Measurements from ENCODE around the gene RHOA. TPM values are rescaled to one million over a fixed set of nuclear protein-coding genes. Genes with fewer than 3 reads are reported as not detected.
"Not testable (repeated sequence)": the region's sequence is repeated elsewhere in the genome, so short reads cannot be mapped to it uniquely, and the experiment has no call there.

The RHOA gene
- total RNA-seq, 2 donors from 2014 or later = 524 to 630 TPM

GRCh38 chr3:49411535-49411967 is 225 bp downstream of the RHOA start:
- peak overlapping the region; percentile 98 for H3K4me3 ChIP-seq
- peak overlapping the region; percentile 98 for H3K27ac ChIP-seq
- DNase-seq (ENCODE audit: low spot score) = no peak
- H3K9me3 ChIP-seq = no peaks in the 10 kb centered on the region
- no peak for TF ChIP-seq CTCF (IDR thresholded peaks at IDR 0.05)
- H3K36me3 ChIP-seq = peaks cover 3% of the 10 kb centered on the region
- no peaks in the 10 kb centered on the region for H3K27me3 ChIP-seq (replicated peaks; ENCODE audit: insufficient read depth)
- ATAC-seq (ENCODE audit: insufficient number of reproducible peaks, low FRiP score, low read depth) = peak; percentile 23
- H3K4me1 ChIP-seq (ENCODE audit: control insufficient read depth in 1 of 2, low read depth in 2 of 2) = peaks cover 51 to 65% of the 10 kb centered on the region in 2 donors

GRCh38 chr3:49410846-49411534 is 786 bp downstream of the RHOA start:
- DNase-seq (ENCODE audit: low spot score) = no peak
- peak overlapping the region; percentile 98 for H3K27ac ChIP-seq
- H3K27me3 ChIP-seq (replicated peaks; ENCODE audit: insufficient read depth) = no peaks in the 10 kb centered on the region
- no peak for TF ChIP-seq CTCF (IDR thresholded peaks at IDR 0.05)
- H3K36me3 ChIP-seq = peaks cover 3% of the 10 kb centered on the region
- H3K4me1 ChIP-seq (ENCODE audit: control insufficient read depth in 1 of 2, low read depth in 2 of 2) = peaks cover 57 to 65% of the 10 kb centered on the region in 2 donors
- peak overlapping the region; percentile 98 for H3K4me3 ChIP-seq
- ATAC-seq (ENCODE audit: insufficient number of reproducible peaks, low FRiP score, low read depth) = peak; percentile 12
- no peaks in the 10 kb centered on the region for H3K9me3 ChIP-seq

GRCh38 chr3:49410066-49410845 is 1.5 kb downstream of the RHOA start:
- Histone ChIP-seq H3K4me1 (ENCODE audit: control insufficient read depth in 1 of 2, low read depth in 2 of 2) (peaks cover 61 to 68% of the 10 kb centered on the region in 2 donors), H3K27me3 (replicated peaks; ENCODE audit: insufficient read depth) (no peaks in the 10 kb centered on the region), H3K9me3 (no peaks in the 10 kb centered on the region), H3K4me3 (peak overlapping the region; percentile 98), H3K36me3 (no peaks in the 10 kb centered on the region), H3K27ac (peak overlapping the region; percentile 33 to 98)
- no peak for DNase-seq (ENCODE audit: low spot score)
- no peak for ATAC-seq (ENCODE audit: insufficient number of reproducible peaks, low FRiP score, low read depth)
- no peak for TF ChIP-seq CTCF (IDR thresholded peaks at IDR 0.05)

- H3K27ac ChIP-seq = peak overlapping the region; percentile 8 to 50
- no peak for TF ChIP-seq CTCF (IDR thresholded peaks at IDR 0.05)
- ATAC-seq (ENCODE audit: insufficient number of reproducible peaks, low FRiP score, low read depth) (no peak), DNase-seq (ENCODE audit: low spot score) (no peak)
- H3K27me3 ChIP-seq (replicated peaks; ENCODE audit: insufficient read depth) = no peaks in the 10 kb centered on the region
- H3K9me3 ChIP-seq = no peaks in the 10 kb centered on the region
- H3K4me3 ChIP-seq = peak overlapping the region; percentile 38
- H3K36me3 ChIP-seq = no peaks in the 10 kb centered on the region
- peaks cover 56 to 75% of the 10 kb centered on the region in 2 donors for H3K4me1 ChIP-seq (ENCODE audit: control insufficient read depth in 1 of 2, low read depth in 2 of 2)
Measured at GRCh38 chr3:49406571-49407565, 4.9 kb downstream of the RHOA start.

GRCh38 chr3:49405570-49405969 is 6.2 kb downstream of the RHOA start:
- Histone ChIP-seq H3K4me1 (ENCODE audit: control insufficient read depth in 1 of 2, low read depth in 2 of 2) (peaks cover 61 to 76% of the 10 kb centered on the region in 2 donors), H3K27ac (peak overlapping the region; percentile 41 to 50)
- not testable (repeated sequence) for ATAC-seq (ENCODE audit: insufficient number of reproducible peaks, low FRiP score, low read depth); H3K36me3 ChIP-seq; DNase-seq (ENCODE audit: low spot score); H3K9me3 ChIP-seq; H3K4me3 ChIP-seq; H3K27me3 ChIP-seq (replicated peaks; ENCODE audit: insufficient read depth)

Data from thoracic aorta (tissue), 2 donors.